ENCODE data around the gene ROBO1. TPM values are rescaled to one million over a fixed set of nuclear protein-coding genes. Genes with fewer than 3 reads are reported as not detected.

Gene ROBO1
- total RNA-seq, 1 experiment from 2014 or later: 7.0 TPM

DNA sequence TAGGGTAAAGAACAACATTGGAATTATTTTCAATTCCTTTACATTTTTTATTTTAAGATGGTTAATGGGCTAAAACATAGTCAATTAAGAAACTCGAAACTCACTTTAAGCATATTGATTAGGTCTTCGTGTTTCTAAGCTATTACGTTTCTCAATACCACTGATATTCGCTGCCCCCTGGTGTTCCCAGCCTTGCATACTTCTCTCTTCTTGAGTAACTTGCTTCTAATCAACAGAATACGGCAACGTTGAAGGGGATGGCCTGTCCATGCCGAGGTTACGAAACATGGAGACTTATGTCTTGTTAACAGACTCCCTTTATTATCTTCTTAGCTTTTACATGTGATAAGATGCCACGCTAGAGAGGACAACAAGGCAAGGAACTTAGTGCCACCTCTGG lies 43.6 kb downstream of the ROBO1 start:
- H3K4me3 ChIP-seq: no peak overlapping the region
- DNase-seq: no peak
- no peaks in the 10 kb centered on the region for H3K9me3 ChIP-seq
- H3K27me3 ChIP-seq: no peaks in the 10 kb centered on the region
- H3K36me3 ChIP-seq: no peaks in the 10 kb centered on the region

DNA sequence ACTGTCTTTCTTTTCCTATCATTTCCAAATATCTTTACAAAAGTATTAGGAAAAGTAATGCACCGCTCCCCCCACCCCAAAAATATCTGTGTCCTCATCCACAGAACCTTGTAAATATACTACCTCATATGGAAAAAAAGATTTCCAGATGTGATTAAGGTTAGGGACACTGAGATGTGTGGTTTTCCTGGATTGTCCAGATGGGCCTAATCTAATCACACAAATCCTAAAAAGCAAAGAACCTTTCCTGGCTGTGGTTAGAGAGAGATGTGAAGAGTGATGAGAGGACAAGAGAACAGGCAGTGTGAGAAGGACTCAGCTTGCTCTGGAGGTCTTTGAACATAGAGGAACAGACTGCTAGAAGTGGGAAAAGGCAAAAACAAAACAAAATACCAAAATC lies 77.7 kb downstream of the ROBO1 start:
- no peak for DNase-seq
- H3K9me3 ChIP-seq: no peaks in the 10 kb centered on the region
- no peaks in the 10 kb centered on the region for H3K36me3 ChIP-seq
- no peaks in the 10 kb centered on the region for H3K27me3 ChIP-seq
- H3K4me3 ChIP-seq: no peak overlapping the region

DNA sequence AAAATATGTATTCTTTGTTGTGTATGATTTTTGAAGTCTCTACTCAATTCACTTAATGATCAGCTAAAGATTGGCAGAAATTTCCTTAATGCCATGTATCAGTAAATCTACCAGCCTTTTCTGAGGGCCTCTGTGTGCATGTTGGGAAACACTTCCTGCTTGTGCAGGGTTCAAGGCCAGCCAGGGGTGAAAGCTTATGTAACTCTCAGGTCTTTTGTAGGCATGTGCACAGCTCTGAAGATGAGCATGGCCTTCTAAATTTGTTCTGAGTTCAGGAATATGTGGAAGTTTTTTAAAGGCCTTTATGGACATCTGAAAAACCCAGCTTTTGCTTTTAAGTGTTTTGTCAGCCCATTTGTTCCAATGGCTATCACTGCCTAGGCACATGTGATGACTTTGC lies 82.7 kb downstream of the ROBO1 start:
- no peak for DNase-seq
- Histone ChIP-seq H3K4me3 (no peak overlapping the region), H3K36me3 (no peaks in the 10 kb centered on the region), H3K27me3 (no peaks in the 10 kb centered on the region), H3K9me3 (no peaks in the 10 kb centered on the region)

DNA sequence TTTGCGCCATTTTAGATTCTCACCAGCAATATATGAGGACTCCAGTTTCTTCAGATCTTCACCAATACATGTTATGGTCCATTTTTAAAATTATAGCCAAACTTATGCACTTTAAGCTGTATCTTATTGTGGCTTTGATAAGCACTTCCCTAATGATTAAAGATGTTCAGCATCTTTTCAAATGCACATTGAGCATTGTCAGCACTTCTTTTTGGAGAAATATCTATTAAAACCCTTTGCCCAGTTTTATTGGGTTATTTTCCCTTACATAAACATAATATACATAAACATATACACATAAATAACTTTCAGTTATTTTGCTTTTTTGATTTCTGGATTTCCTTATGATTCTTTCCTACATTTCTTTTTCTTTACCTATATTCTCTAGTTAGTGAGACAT lies 83.8 kb downstream of the ROBO1 start:
- no peaks in the 10 kb centered on the region for H3K9me3 ChIP-seq
- no peaks in the 10 kb centered on the region for H3K27me3 ChIP-seq
- H3K36me3 ChIP-seq: no peaks in the 10 kb centered on the region

DNA sequence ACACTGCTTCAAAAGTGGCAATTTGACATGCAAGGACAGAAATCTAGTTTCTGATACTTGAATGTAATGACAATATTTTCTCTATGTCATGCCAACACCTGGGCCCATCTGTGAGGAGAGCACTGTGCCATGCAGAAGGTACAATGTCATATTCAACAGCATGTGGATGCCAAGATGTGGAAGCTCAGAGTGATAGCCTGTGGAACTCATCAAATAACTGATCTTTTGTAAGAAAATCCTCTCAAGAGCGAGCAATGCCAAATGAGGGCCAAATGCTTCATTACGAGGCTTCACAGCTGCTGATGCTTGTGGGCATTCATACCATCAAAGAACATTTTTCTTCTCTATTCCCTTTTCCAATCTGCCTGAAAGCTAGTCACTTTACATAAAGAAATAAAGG lies 95.1 kb downstream of the ROBO1 start:
- Histone ChIP-seq H3K36me3 (no peaks in the 10 kb centered on the region), H3K27me3 (no peaks in the 10 kb centered on the region), H3K4me3 (no peak overlapping the region), H3K9me3 (no peaks in the 10 kb centered on the region)
- DNase-seq: no peak

More for the DNA sequence above, 83.8 kb downstream of the ROBO1 start:
- no peak for DNase-seq
- H3K4me3 ChIP-seq: no peak overlapping the region

DNA sequence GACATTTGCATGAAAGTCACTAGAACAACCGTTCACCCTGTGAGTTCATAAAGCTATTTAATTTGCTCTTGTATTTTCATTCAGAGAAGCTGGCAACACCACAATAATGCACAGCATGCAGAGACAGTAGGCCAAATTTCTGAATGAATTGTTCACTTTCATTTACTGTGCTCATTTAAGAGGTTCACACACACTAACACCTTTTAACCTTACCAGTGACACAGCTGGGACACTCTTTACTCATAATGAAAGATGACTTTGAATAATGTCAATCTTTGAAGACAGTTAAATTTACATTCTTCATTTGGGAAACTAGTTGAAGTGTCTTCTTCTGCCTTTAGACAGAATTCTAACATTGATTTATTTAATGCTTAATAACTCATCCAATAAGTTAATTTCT lies 95.7 kb downstream of the ROBO1 start:
- no peak for DNase-seq
- no peaks in the 10 kb centered on the region for H3K9me3 ChIP-seq
- no peaks in the 10 kb centered on the region for H3K36me3 ChIP-seq
- no peak overlapping the region for H3K4me3 ChIP-seq
- no peaks in the 10 kb centered on the region for H3K27me3 ChIP-seq

DNA sequence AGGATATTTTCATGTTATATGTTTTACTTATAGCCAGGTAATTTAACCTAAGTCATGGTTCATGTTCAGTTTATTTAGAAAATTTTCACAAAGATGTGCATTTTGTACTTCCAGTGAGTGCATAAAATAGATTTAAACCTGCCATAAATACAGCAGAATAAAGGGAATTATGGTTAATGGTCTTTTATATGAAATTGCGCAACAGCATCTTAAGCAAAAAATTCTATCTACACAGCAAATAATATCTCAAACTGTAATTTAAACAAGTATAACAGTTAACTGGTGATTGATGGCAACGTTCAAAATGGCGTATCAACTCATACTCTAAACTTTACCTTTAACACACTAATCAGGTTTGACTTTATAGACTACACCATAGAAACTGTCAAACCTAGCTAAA lies 97.6 kb downstream of the ROBO1 start:
- Histone ChIP-seq H3K36me3 (no peaks in the 10 kb centered on the region), H3K9me3 (no peaks in the 10 kb centered on the region), H3K4me3 (no peak overlapping the region), H3K27me3 (no peaks in the 10 kb centered on the region)
- no peak for DNase-seq

DNA sequence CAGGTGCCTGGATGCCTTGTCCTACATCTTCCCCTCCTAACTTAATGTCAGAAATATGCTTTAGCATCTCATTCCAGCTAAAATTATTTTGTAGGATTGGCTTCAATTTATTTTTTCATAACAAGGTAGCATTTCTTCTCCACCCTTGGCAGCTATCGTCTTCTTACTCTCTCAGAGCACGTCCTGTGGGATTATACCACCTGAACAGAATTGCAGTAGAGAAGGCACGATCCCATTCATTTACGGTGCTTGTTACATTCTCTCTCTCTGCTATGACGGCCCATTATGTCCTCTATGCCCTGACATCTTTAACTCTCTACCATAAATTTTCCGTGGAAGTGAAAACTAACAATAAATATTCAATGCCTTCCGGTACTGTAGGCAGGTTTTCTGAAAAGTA lies 103.3 kb downstream of the ROBO1 start:
- Histone ChIP-seq H3K27me3 (no peaks in the 10 kb centered on the region), H3K4me3 (no peak overlapping the region), H3K36me3 (no peaks in the 10 kb centered on the region), H3K9me3 (no peaks in the 10 kb centered on the region)
- DNase-seq: no peak

DNA sequence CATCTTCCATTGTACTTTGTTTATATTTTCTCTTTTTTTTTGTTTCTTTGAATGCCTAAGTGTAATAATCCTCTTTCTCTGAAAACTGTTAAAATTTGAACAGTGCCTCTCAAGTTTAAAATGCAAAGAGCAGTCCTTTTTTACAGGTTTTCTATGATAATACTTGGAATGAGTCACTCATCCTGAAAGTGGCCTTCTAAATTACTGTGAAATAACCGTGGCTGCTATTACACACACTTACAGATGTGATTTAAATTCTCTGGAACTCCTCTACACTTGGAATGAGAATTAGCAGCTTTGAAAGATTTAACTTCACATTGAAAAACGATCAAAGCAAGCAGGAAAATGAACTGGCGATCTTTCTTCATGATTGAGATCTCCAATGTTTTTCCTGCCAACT lies 105.9 kb downstream of the ROBO1 start:
- Histone ChIP-seq H3K36me3 (no peaks in the 10 kb centered on the region), H3K9me3 (no peaks in the 10 kb centered on the region), H3K4me3 (no peak overlapping the region), H3K27me3 (no peaks in the 10 kb centered on the region)
- no peak for DNase-seq

DNA sequence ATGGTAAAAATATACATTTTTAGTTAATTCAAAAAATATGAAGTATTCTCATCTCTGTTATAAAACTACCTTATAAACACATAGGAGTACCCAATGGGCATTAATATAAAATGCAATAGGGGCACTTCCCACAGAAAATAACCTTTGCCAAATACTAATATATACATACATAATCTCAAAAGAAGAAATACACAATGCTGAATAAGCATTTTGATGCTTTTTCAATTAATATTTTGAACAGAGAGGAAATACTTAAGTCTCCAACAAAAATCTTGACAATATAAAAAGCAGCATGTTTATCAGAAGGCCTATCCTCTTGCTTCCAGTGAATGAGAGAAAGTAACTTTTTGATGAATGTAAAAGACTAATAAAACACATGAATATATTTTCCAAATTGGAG lies 110.7 kb downstream of the ROBO1 start:
- Histone ChIP-seq H3K4me3 (no peak overlapping the region), H3K27me3 (no peaks in the 10 kb centered on the region), H3K9me3 (no peaks in the 10 kb centered on the region), H3K36me3 (no peaks in the 10 kb centered on the region)
- no peak for DNase-seq

DNA sequence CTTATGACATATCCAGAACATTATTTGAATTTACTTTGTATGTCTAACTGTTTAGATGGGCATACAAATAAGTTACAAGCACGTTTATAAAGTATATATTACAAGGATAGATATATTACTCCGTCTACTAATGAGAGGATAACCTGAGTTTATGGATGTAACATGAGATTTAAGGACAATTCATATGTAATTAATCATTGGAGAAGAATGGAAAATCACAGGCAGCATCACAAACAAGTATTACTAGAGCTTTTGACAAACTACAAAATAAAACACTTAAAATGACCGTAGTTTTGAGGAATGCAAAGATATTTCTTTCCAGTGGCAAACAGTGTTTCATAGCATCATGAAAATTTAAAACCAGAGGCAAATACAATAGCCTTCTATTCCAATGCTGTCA lies 113.8 kb downstream of the ROBO1 start:
- H3K27me3 ChIP-seq: no peaks in the 10 kb centered on the region

DNA sequence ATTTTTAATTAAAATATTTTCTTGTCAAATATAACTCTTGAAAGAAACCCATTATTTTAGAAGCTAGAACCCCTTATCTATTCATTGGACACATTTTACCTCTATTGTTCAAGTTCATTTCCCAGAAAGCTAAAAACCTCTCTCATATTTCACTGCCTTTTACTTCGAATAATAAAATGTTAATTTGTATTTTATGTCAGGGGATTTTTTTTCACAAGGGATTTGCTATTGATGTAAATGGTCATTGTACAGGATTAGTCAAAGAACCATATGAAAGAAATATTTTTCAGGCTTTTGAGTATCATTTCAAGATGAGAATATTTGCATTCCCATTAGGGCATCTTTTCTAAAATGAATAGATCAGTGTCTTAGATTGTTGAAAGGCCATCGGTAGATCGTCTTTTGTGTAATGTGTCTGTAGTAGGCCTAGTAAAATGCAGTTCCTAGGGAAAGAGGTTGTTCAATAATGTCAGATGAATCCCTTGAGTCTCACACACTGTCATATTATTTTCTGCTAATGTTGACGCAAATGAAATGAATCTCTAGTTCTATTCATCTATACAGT lies 114.5 kb downstream of the ROBO1 start:
- Histone ChIP-seq H3K4me3 (no peak overlapping the region), H3K36me3 (no peaks in the 10 kb centered on the region), H3K9me3 (no peaks in the 10 kb centered on the region), H3K27me3 (no peaks in the 10 kb centered on the region)
- no peak for DNase-seq

More for the DNA sequence above, 113.8 kb downstream of the ROBO1 start:
- H3K36me3 ChIP-seq: no peaks in the 10 kb centered on the region
- H3K4me3 ChIP-seq: no peak overlapping the region
- no peak for DNase-seq
- H3K9me3 ChIP-seq: no peaks in the 10 kb centered on the region

DNA sequence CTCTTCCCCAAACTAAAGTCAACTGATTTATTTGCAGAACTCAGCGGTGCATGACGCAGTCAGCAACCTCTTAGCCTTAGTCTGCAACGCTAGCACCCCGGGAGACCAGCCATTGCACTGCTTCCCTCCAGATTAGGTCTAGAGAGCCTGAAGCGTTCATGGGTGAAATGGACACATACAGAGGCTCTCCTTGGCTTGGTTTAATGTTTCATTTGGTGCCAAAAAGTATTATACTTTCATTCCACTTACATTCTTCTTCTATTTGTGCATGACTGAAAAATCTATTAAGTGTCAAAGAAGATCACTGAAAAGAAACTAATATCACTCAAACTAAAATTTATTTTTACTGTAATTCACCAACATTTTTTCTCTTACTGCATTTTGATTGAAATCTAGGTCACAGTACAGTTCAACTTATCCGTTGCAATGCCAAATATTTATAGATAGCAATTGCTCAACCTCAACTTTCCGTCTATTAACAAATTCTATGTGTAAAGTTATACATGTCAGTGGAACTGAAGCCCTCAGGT lies 116.2 kb downstream of the ROBO1 start:
- no peaks in the 10 kb centered on the region for H3K27me3 ChIP-seq
- no peaks in the 10 kb centered on the region for H3K36me3 ChIP-seq
- no peak overlapping the region for H3K4me3 ChIP-seq
- no peak for DNase-seq
- no peaks in the 10 kb centered on the region for H3K9me3 ChIP-seq

DNA sequence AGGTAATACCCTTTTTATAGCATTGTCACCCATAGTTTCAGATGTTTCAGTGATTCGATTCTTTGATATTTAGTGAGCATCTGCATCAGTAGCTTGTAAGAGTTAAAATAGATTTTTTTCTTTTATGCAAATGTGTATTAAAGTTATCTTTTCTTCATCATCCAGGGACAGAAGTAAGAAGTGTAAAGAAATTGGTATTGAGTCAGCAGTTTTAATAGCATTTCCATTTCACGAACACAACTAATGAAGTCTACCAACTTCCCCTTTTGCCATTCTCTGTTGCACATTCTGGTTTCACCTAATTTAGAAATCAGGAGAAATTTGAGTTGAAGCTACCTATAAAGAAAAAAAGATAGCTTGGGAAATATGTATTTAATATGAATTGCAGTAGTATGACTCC lies 127.9 kb downstream of the ROBO1 start:
- H3K36me3 ChIP-seq: no peaks in the 10 kb centered on the region
- H3K9me3 ChIP-seq: no peaks in the 10 kb centered on the region
- DNase-seq: no peak
- H3K27me3 ChIP-seq: no peaks in the 10 kb centered on the region
- H3K4me3 ChIP-seq: no peak overlapping the region

DNA sequence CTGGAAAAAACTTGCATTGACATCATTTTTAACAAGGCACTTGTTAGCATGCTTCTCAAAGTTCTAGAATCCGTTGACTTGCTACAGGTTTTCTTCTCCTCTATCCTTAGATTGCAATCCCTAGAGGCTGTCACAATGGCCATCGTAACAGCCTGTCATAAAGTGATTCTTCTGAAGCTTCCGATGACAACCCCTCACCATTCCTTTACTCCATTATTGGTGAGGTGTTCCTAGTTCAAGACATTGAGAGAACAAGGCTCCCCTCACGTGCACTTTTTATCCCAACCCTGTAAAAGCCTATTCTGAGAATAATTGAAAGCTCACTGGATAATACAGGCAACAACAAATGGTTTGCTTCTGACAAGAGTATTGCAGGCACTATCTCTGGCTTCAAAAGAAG lies 131.4 kb downstream of the ROBO1 start:
- DNase-seq: no peak
- H3K9me3 ChIP-seq: no peaks in the 10 kb centered on the region
- no peaks in the 10 kb centered on the region for H3K36me3 ChIP-seq
- no peaks in the 10 kb centered on the region for H3K27me3 ChIP-seq
- H3K4me3 ChIP-seq: no peak overlapping the region

DNA sequence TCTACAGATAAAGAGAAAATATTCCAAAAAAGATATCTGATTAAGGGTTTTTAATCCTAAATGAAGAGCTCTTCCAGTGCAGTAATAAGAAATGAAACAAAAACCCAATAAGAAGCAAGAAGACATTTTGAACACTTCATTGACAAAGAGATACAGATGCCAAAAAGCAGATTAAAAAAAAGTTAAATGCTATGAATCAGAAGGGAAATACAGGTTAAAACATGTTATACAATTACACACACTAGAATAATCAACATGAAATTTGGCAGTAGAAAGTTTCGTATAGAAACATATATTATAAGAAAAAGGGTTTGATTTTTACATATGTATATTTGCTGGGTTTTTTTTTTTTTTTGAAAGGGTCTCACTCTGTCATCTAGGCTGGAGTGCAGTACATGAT lies 135.0 kb downstream of the ROBO1 start:
- H3K4me3 ChIP-seq: no peak overlapping the region
- DNase-seq: no peak
- H3K9me3 ChIP-seq: no peaks in the 10 kb centered on the region
- no peaks in the 10 kb centered on the region for H3K36me3 ChIP-seq
- no peaks in the 10 kb centered on the region for H3K27me3 ChIP-seq

DNA sequence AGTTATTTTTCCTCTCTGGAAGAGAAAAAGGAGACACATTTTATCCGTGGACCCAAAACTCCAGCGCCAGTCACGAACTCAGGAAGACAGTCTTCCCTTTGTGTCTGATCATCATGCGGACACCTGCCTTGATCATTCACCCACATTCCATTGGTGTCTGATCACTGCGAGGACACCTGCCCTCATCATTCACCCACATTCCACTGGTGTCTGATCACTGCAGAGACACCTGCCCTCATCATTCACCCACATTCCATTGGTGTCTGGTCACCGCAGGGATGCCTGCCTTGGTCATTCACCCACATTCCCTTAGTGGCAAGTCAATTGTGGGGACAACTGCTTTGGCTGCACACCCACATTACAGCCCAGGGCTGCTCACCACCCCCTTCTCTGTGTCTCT lies 148.9 kb downstream of the ROBO1 start:
- H3K4me3 ChIP-seq: no peak overlapping the region
- H3K9me3 ChIP-seq: no peaks in the 10 kb centered on the region
- DNase-seq: no peak
- H3K27me3 ChIP-seq: no peaks in the 10 kb centered on the region
- no peaks in the 10 kb centered on the region for H3K36me3 ChIP-seq

DNA sequence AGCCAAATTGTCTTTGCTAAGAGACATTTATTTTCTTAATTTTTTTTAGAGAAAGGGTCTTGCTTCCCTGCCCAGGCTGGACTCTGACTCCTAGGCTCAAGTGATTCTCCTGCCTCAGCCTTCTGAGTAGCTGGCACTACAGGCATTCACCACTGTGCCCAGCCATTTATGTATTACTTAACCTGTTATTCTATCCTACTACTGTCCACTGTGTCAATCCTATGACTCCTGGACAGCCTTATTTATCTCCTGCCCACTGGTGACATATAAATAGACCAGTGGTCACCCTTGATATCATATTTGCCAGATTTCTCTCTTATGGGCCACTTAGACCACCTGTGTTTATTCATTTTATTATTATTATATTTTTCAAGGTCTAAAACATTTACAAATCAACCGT lies 161.4 kb downstream of the ROBO1 start:
- DNase-seq: no peak
- no peaks in the 10 kb centered on the region for H3K27me3 ChIP-seq
- no peak overlapping the region for H3K4me3 ChIP-seq
- H3K9me3 ChIP-seq: no peaks in the 10 kb centered on the region
- H3K36me3 ChIP-seq: no peaks in the 10 kb centered on the region

DNA sequence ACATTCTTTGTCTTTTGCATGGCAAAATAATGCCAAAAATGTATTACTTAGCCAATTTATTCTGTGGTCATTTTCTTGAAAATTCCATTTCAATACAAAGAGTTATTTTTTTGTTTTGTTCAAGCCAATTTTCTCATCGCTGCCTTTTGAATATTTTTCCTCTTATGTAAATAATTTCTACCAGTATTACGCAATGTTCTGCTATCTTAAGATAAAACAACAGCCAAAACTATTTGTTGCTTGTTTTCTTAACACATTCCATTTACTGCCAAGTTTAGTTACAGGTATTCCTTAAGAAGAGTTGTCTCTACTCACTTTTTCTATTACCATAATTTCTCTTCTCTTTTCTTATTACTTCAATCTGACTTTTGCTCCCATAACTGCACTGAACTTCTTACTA lies 163.1 kb downstream of the ROBO1 start:
- Histone ChIP-seq H3K36me3 (no peaks in the 10 kb centered on the region), H3K9me3 (no peaks in the 10 kb centered on the region), H3K4me3 (no peak overlapping the region), H3K27me3 (no peaks in the 10 kb centered on the region)
- no peak for DNase-seq

Measured in MG63 (cell line).